A549 (cell line): ENCODE data around the gene MAD1L1. TPM values are rescaled to one million over a fixed set of nuclear protein-coding genes. Genes with fewer than 3 reads are reported as not detected.
A peak's percentile ranks its signal among the peaks of the same experiment; 100 is the strongest.

Experiments
- ATAC-seq, 2 experiments: fragments of 200-7000 bp in 1 of 2; fragments of >200 bp in 1 of 2; cut with Nextera tagmentation in 1 of 2; cut with Tn5 transposase in 1 of 2; 3 replicates each; pipeline versions ENCODE4 v1.8.0 to v1.9.1; 2018 to 2020; ENCODE audit warnings: mild to moderate bottlenecking in 1 of 2, moderate library complexity in 1 of 2
- CTCF ChIA-PET: fragments of 300-600 bp; sonication (Branson Sonifier 250); formaldehyde crosslinking; extraction: SDS; loops from one replicate; lab custom pipeline; 2021; ENCODE audit warnings: antibody characterized with exemption, inconsistent platforms; lab: Yijun Ruan, JAX
- POLR2A ChIA-PET: fragments of 350-600 bp; formaldehyde crosslinking; extraction: SDS; loops from one replicate; lab custom pipeline; 2021; ENCODE audit warnings: antibody characterized with exemption, inconsistent platforms; lab: Yijun Ruan, JAX
- DNase-seq, 2 experiments: peaks; one replicate each; pipeline versions ENCODE4 v3.0.0 to v3.0.0-alpha.2; 2011 to 2016; ENCODE audit warnings: low read depth in 1 of 2, low spot score in 1 of 2
- FAIRE-seq: peaks from 2 replicates; lab custom pipeline; 2011; peaks lifted over from hg19 to GRCh38; lab: Jason Lieb, UNC
- H3K27ac ChIP-seq, 2 experiments: fragments of >200 bp; sonication (Bioruptor Twin); formaldehyde crosslinking; 3 replicates each; pipeline ENCODE4 v1.5.1; 2016 to 2017
- H3K4me1 ChIP-seq: fragments of >200 bp; sonication (Bioruptor Twin); formaldehyde crosslinking; 3 replicates; pipeline ENCODE4 v1.6.1; 2016
- H3K4me2 ChIP-seq: fragments of >200 bp; sonication (Bioruptor Twin); formaldehyde crosslinking; 3 replicates; pipeline ENCODE4 v1.6.1; 2016
- H3K4me3 ChIP-seq: fragments of >200 bp; sonication (Bioruptor Twin); formaldehyde crosslinking; 3 replicates; pipeline ENCODE4 v1.5.1; 2016
- H3K9me3 ChIP-seq: fragments of >200 bp; sonication (Bioruptor Twin); formaldehyde crosslinking; 3 replicates; pipeline ENCODE4 v1.6.1; 2016
- CHD4 ChIP-seq: fragments of 200-600 bp; sonication (generic); IDR thresholded peaks from 2 replicates; pipeline ENCODE4 v1.6.1; 2016; ENCODE audit warnings: antibody characterized with exemption, mild to moderate bottlenecking, borderline replicate concordance
- E2F6 ChIP-seq: IDR thresholded peaks from 2 replicates; pipeline ENCODE4 v1.6.1; 2012; ENCODE audit warnings: low read depth, borderline replicate concordance
- EP300 ChIP-seq, 2 experiments: fragments of >200 bp; sonication (Bioruptor Twin); formaldehyde crosslinking; IDR thresholded peaks; 2 replicates in 1 of 2; 3 replicates in 1 of 2; pipeline ENCODE4 v1.6.1; 2016 to 2017
- ESRRA ChIP-seq: fragments of 150-350 bp; IDR thresholded peaks from 2 replicates; pipeline ENCODE4 v1.6.1; 2014; ENCODE audit warnings: mild to moderate bottlenecking, low read length, borderline replicate concordance
- HMGXB4 ChIP-seq: fragments of 250-450 bp; sonication (Bioruptor Pico); IDR thresholded peaks from 2 replicates; pipeline ENCODE4 v1.5.0; 2021; ENCODE audit warnings: mild to moderate bottlenecking, moderate library complexity, borderline replicate concordance
- HOXB5 ChIP-seq: fragments of 250-450 bp; sonication (Bioruptor Pico); IDR thresholded peaks from 2 replicates; pipeline ENCODE4 v1.5.0; 2020; ENCODE audit warnings: mild to moderate bottlenecking, moderate library complexity
- KDM1A ChIP-seq: fragments of 200-600 bp; sonication (generic); IDR thresholded peaks from 2 replicates; pipeline ENCODE4 v1.6.1; 2016; ENCODE audit warnings: low read depth, mild to moderate bottlenecking
- NFE2L2 ChIP-seq: fragments of 150-350 bp; conservative IDR thresholded peaks from 2 replicates; pipeline ENCODE4 v1.6.1; 2014; ENCODE audit warnings: low read length
- NR3C1 ChIP-seq: fragments of >200 bp; sonication (Bioruptor Twin); formaldehyde crosslinking; IDR thresholded peaks from 3 replicates; pipeline ENCODE4 v1.6.1; 2017
- PBX3 ChIP-seq: IDR thresholded peaks from 2 replicates; pipeline ENCODE4 v1.6.1; 2012
- PHF8 ChIP-seq: fragments of 200-600 bp; sonication (generic); IDR thresholded peaks from 2 replicates; pipeline ENCODE4 v1.6.1; 2016; ENCODE audit warnings: low read depth, mild to moderate bottlenecking, antibody characterized with exemption, moderate library complexity, borderline replicate concordance
- RAD21 ChIP-seq, 2 experiments: fragments of >200 bp in 1 of 2; sonication (Bioruptor Twin) in 1 of 2; formaldehyde crosslinking in 1 of 2; IDR thresholded peaks in 1 of 2; conservative IDR thresholded peaks in 1 of 2; 2 replicates in 1 of 2; 3 replicates in 1 of 2; pipeline ENCODE4 v1.6.1; 2012 to 2018; ENCODE audit warnings: inconsistent platforms in 1 of 2
- REST ChIP-seq: fragments of 200-600 bp; sonication (generic); IDR thresholded peaks from 2 replicates; pipeline ENCODE4 v1.6.1; 2016; ENCODE audit warnings: antibody characterized with exemption, mild to moderate bottlenecking, moderate library complexity
- RNF2 ChIP-seq: fragments of 200-600 bp; sonication (generic); IDR thresholded peaks from 2 replicates; pipeline ENCODE4 v1.6.1; 2016; ENCODE audit warnings: low read depth, mild to moderate bottlenecking, antibody characterized with exemption, moderate library complexity, borderline replicate concordance
- TP53 ChIP-seq: fragments of 250-450 bp; sonication (Bioruptor Pico); IDR thresholded peaks from 2 replicates; pipeline ENCODE4 v1.5.0; 2021; ENCODE audit warnings: mild to moderate bottlenecking, moderate library complexity
- ZNF302 ChIP-seq: fragments of 250-450 bp; sonication (Bioruptor Pico); IDR thresholded peaks from 2 replicates; pipeline ENCODE4 v1.9.0; 2021; ENCODE audit warnings: inconsistent platforms, mild to moderate bottlenecking, moderate library complexity
- WGBS: methylation state at CpG from one replicate; pipeline ENCODE4 v1.1.6; 2017; ENCODE audit errors: missing lambda C conversion rate; 5-methylcytosine and 5-hydroxymethylcytosine counted together
- polyA plus RNA-seq, 4 experiments: library from polyadenylated mRNA; depleted of rRNA in 3 of 4; stranded (reverse); fragments of >200 nt; fragmentation: RNase III in 1 of 4; extraction: RNeasy Plus Mini Kit Qiagen cat#74134 plus additional on column Dnase treatment in 1 of 4; gene quantifications; 2 replicates in 3 of 4; 3 replicates in 1 of 4; pipeline ENCODE4 v1.2.3, GENCODE V29; 2011 to 2017
- TF ChIP-seq, protein P1 (sequence below): fragments of 150-350 bp; IDR thresholded peaks from 2 replicates; pipeline ENCODE4 v1.6.1; 2014; ENCODE audit warnings: low read depth, mild to moderate bottlenecking, low read length
- TF ChIP-seq, protein P2 (sequence below): fragments of >200 bp; sonication (Bioruptor Twin); formaldehyde crosslinking; IDR thresholded peaks from 2 replicates; pipeline ENCODE4 v1.6.1; 2016
- TF ChIP-seq, protein P3 (sequence below): fragments of 250-450 bp; sonication (Bioruptor Pico); IDR thresholded peaks from 2 replicates; pipeline ENCODE4 v1.5.0; 2020; ENCODE audit warnings: low read depth, mild to moderate bottlenecking, moderate library complexity

Gene MAD1L1
- polyA plus RNA-seq, 2 of the 4 experiments (the other 2 are of a cell fraction): 13.6 to 16.6 TPM

DNA sequence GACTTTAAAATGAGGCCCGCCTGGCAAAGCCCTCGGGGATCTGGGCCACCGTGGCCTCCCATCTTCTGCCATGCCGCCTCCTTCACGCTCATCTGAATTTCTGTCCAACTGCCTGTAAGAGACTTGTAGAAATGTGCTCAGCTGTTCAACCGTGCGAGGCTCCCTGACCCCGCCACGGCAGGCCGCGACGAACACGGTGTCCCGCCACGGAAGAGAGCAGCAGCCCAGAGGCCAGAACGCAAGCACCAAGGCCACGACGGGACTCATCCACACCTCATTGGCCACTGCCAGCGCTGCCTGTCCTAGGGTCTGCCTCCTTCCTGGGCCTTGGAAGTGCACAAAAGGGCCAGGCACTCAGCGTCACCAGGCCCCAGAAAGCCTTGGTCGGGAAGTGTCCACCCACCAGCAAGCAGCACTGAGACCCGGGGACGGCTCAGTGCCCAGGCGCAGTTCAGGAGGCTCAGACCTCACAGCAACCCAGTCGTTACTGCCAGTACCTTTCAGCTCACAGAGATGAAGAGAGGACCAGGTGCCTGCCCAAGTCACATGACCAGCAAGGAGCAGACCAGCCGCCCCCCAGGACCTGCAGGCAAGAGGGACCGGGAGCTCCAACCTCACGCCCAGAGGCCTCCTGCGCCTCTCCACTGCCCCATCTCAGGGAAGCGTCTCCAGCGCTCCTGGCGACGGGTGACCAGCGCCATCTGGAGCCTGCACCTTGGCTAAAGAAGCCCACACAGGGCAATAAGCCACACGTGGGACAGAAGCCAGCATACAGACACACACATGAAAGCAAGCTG lies 85.9 kb downstream of the MAD1L1 start:
- Histone ChIP-seq H3K9me3 (no peaks in the 10 kb centered on the region), H3K4me3 (no peak overlapping the region), H3K4me1 (no peaks in the 10 kb centered on the region), H3K27ac (no peak overlapping the region), H3K4me2 (no peak overlapping the region)
- ChIA-PET POLR2A (interaction anchor here (0.6 kb wide), 1 partner anchor 1334 kb away, joined by 3 read pairs; no protein-coding TSS in a partner anchor), CTCF (interaction anchor here (0.9 to 1.1 kb wide), 3 partner anchors 9 to 183 kb away, joined by 3 to 4 read pairs (median 3); no protein-coding TSS in a partner anchor)
- WGBS: 94% methylated on average over 29 of the region's 35 CpGs
- peak in 1 of 2 experiments; percentile 32; a peak in 2 of 6 replicates for ATAC-seq
- FAIRE-seq: no peak
- TF ChIP-seq NR3C1 (no peak), TP53 (no peak), NFE2L2 (no peak), REST (no peak), PBX3 (no peak), HOXB5 (CRISPR knock-in tag) (no peak), RNF2 (no peak), EP300 (IDR thresholded peaks at IDR 0.05) (no peak), RAD21 (conservative IDR thresholded peaks at IDR 0.05 in 1 of 2, IDR thresholded peaks at IDR 0.05 in 1 of 2) (no peak), KDM1A (no peak)
- TF ChIP-seq, protein P1, sequence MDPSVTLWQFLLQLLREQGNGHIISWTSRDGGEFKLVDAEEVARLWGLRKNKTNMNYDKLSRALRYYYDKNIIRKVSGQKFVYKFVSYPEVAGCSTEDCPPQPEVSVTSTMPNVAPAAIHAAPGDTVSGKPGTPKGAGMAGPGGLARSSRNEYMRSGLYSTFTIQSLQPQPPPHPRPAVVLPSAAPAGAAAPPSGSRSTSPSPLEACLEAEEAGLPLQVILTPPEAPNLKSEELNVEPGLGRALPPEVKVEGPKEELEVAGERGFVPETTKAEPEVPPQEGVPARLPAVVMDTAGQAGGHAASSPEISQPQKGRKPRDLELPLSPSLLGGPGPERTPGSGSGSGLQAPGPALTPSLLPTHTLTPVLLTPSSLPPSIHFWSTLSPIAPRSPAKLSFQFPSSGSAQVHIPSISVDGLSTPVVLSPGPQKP: no peak
- TF ChIP-seq, protein P2, sequence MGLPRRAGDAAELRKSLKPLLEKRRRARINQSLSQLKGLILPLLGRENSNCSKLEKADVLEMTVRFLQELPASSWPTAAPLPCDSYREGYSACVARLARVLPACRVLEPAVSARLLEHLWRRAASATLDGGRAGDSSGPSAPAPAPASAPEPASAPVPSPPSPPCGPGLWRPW: no peak
- TF ChIP-seq, protein P3, sequence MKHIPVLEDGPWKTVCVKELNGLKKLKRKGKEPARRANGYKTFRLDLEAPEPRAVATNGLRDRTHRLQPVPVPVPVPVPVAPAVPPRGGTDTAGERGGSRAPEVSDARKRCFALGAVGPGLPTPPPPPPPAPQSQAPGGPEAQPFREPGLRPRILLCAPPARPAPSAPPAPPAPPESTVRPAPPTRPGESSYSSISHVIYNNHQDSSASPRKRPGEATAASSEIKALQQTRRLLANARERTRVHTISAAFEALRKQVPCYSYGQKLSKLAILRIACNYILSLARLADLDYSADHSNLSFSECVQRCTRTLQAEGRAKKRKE (CRISPR knock-in tag): no peak
- DNase-seq: no peak

- H3K4me2 ChIP-seq: no peak overlapping the region
- FAIRE-seq (no peak), DNase-seq (no peak), ATAC-seq (no peak)
- no peak overlapping the region for H3K27ac ChIP-seq
- ChIA-PET CTCF (interaction anchor here (0.8 to 1.4 kb wide), 5 partner anchors 8 to 224 kb away, joined by 3 to 4 read pairs (median 3); no protein-coding TSS in a partner anchor), POLR2A (no interaction called here)
- no peaks in the 10 kb centered on the region for H3K4me1 ChIP-seq
- 91% methylated on average over 42 of the region's 42 CpGs for WGBS
- no peaks in the 10 kb centered on the region for H3K9me3 ChIP-seq
- no peak overlapping the region for H3K4me3 ChIP-seq
- TF ChIP-seq ESRRA: no peak
- no peak for TF ChIP-seq PHF8
- TF ChIP-seq E2F6: no peak
- no peak for TF ChIP-seq ZNF302 (CRISPR knock-in tag)
- TF ChIP-seq NFE2L2: no peak
- no peak for TF ChIP-seq RNF2
- no peak for TF ChIP-seq CHD4
- TF ChIP-seq HMGXB4: no peak
- TF ChIP-seq, protein P1: no peak
Measured at GRCh38 chr7:2145835-2146580, 86.7 kb downstream of the MAD1L1 start.
